Measurements from ENCODE around the gene GPR32. TPM values are rescaled to one million over a fixed set of nuclear protein-coding genes. Genes with fewer than 3 reads are reported as not detected.
"Not testable (repeated sequence)": the region's sequence is repeated elsewhere in the genome, so short reads cannot be mapped to it uniquely, and the experiment has no call there.

The GPR32 gene
- total RNA-seq, 1 donor from 2014 or later: not detected

DNA sequence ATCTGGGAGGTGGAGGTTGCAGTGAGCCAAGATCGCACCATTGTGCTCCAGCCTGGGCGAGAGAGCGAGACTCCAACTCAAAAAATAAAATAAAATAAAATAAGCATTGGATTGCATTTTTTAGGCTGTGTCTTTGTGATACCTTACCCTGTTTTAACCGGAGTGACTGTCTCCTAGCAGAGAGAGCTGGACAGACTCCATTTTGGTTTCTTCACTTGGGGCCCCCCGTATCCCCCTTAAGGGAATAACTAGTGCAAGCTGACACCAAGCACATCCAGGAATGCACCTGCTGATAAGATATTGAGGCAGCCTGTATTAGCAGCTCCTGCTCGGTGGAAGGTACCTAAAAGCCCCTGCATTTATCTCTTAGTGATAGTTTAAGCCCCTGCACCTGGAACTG is 20.8 kb upstream of the GPR32 start:
- no peak for DNase-seq

DNA sequence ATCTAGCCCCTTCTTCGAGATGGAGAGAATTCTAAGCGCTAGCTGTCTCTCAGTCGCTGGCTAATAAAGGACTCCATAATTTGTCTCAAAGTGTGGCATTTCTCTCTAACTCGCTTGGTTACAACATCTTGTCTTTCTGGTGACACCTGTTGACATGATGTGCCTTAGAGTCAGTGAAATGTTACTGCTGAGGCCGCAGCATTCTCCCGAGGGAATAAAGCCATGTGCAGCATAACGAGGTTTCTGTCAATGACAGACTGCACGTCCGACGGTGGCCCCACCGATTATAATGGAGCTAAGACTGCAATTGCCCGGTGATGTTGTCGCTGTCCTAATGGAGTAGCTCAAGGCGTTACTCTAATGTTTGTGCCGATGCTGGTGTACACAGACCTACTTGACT is 20.3 kb upstream of the GPR32 start:
- no peak for DNase-seq

DNA sequence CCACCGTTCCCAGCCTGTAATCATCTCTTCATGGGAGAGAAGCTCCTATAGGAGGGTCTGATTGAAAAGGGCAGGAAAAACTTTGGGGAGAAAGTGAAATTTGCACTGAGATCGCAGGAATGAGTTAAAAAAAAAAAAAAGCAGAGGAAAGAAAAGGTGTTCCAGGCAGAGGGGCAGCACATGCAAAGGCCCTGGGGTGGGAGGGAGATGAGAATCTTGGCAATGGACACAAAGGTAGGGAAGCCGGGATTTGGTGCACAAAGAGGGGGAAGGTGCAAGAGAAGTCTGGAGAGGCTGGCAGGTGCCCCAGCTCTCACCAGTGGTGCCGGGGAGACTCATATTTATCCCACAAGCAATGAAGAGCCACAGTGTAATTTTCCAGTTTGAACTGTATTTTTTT is 16.4 kb upstream of the GPR32 start:
- no peak for DNase-seq

GRCh38 chr19:50756244-50756643 is 14.0 kb upstream of the GPR32 start:
- not testable (repeated sequence) for DNase-seq

GRCh38 chr19:50757624-50758023 is 12.6 kb upstream of the GPR32 start:
- not testable (repeated sequence) for DNase-seq

DNA sequence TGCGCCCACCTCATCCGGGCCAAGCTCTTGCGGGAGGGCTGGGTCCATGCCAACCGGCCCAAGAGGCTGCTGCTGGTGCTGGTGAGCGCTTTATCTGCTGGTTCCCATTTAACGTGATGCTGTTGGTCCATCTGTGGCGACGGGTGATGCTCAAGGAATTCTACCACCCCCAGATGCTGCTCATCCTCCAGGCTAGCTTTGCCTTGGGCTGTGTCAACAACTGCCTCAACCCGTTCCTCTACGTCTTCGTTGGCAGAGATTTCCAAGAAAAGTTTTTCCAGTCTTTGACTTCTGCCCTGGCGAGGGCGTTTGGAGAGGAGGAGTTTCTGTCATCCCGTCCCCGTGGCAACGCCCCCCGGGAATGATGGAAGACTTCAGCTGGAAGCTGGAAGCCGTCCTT is 11.2 kb upstream of the GPR32 start:
- not testable (repeated sequence) for DNase-seq

GRCh38 chr19:50759886-50760285 is 10.4 kb upstream of the GPR32 start:
- DNase-seq: peak; percentile 2

DNA sequence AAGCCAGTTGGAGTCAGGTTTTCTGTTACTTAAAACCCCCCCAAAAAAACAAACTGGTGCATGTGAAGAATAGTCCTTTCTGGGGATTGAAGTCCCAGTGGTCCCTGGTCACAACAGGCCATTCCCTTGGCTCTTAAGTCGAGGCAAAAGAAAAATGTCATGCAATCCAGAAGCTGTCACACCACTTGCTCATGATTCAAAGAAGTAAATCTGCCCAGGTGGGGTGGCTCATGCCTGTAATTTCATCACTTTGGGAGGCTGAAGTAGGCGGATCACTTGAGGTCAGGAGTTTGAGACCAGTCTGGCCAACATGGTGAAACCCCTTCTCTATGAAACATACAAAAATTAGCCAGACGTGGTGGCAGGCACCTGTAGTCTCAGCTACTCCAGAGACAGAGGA is 8.8 kb upstream of the GPR32 start:
- not testable (repeated sequence) for DNase-seq

DNA sequence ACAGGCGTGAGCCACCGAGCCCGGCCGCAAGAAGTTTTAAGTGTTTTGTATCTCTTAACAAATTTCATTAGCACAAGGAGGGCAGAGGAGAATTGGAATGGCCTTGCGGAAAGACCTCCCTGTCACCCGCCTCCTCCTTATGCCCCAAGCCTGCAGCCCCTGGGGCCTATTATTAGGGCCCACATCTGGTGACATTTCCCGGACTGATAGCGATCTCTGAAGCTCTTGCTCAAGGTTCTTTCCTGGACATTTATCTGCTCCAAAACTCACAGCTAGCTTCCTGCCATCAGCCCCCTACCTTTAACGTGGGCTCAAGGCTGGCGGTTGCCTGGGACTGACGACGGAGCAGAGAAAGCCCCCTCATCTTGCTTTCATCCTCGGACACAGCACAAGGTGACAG is 6.7 kb upstream of the GPR32 start:
- DNase-seq: not testable (repeated sequence)

DNA sequence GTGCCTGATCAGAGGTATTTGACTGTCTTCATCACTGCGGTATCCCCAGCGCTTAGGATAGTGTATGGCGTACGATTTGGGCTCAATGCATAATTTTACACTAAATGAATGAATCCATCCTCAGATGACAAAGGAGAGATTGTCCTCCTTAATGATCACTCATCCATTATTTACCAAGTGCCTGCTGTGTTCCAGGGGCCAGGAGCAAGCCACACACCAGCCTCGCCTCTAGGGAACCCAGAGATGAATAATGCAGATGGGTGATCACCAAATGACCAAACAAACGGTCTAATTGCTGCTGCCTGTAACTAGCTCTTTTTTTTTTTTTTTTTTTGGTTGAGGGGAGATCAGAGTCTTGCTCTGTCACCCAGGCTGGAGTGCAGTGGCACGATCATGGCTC is 5.9 kb upstream of the GPR32 start:
- DNase-seq: no peak

- not testable (repeated sequence) for DNase-seq
Measured at GRCh38 chr19:50766746-50767145, 3.5 kb upstream of the GPR32 start.

DNA sequence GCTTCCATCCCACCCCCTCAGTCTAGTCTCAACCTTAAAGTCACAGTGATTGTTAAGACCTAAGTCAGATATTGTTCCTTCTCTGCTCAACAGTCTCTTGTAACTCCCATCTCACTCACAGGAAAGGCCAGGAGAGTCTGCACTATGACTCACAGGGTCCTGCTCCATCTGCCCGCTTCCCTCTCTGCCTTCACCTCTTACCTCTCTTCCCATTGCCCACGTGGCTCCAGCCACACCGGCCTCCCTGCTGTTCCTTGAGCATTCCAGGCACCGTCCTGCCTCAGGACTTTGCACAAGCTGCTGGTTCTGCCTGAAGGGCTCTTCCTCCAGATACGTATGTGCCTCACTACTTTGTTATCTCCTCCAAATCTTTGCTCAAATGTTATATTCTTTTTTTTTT is 3.0 kb upstream of the GPR32 start:
- not testable (repeated sequence) for DNase-seq

DNA sequence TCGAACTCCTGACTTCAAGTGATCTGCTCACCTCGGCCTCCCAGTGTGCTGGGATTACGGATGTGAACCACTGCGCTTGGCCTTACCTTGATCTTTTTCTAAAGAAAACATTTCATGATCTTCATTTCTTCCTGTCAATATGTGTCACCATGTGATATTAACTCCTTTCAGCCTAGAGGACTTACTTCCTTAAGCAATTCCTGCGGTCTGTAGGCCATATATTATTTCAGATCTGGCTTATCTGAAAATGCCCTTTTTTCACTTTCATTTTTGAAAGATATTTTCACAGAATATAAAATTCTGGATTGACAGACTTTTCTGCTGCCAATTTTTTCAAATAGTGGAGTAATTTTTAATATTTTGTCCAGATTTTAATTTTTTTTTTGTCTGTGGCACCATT is 2.0 kb upstream of the GPR32 start:
- DNase-seq: no peak

- no peak for DNase-seq
Measured at GRCh38 chr19:50770888-50771287, 624 bp downstream of the GPR32 start.

DNA sequence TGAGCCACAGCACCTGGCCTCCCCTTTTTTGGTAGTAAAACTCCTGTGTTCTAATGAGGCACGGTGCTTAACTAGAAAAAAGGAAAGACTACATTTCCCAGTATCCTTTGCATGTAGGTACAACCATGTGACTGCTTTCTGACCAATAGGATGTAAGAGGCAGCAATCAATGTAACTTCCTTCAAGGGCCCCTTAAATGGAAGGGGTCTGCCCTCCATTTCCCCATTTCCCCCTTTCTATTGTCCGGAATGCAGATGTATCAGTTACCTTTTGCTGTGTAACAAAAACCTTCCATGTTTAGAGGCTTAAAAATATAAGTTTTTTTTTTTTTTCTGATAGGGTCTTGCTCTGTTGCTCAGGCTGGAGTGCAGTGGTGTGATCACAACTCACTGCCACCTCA is 2.2 kb downstream of the GPR32 start:
- DNase-seq: no peak

DNA sequence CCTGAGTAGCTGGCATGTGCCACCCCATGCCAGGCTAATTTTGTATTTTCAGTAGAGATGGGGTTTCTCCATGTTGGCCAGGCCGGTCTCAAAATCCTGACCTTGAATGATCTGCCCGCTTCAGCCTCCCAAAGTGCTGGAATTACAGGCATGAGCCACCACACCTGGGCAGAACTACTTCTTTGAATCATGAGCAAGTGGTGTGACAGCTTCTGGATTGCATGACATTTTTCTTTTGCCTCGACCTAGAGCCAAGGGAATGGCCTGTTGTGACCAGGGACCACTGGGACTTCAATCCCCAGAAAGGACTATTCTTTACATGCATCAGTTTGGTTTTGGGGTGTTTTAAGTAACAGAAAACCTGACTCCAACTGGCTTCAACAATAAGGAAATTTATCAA is 2.6 kb downstream of the GPR32 start:
- DNase-seq: not testable (repeated sequence)

DNA sequence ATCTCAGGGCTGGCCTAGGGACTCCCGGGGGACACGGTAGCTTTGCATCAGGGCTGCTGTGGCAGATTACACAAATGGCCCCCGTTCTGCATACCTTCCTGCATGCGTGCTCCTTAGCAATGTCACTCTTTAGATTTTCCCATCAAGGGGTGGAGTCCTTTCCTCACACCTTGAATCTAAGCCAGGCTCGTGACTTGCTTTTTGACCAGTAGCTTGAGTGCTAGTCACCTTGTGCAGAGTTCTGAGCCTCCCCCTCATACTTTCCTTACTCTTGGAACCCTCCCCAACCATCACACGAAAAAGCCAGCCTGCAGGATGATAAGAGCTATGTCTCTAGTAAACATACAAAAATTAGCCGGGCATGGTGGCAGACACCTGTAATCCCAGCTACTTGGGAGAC is 3.2 kb downstream of the GPR32 start:
- not testable (repeated sequence) for DNase-seq

DNA sequence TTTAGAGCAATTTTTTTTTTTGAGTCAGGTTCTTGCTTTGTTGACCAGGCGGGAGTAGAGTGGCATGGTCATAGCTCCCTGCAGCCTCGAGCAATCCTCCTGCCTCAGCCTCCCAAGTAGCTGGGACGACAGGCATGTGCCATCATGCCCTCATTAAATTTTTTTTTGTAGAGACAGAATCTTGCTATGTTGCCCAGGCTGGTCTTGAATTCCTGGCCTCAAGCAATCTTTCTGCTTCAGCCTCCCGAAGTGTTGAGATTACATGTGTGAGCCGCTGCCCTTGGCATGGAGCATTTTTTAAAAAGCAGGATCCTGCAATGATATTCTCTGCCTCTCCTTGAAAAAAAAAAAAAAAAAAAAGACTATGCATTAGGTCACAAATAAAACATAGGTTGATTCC is 5.9 kb downstream of the GPR32 start:
- no peak for DNase-seq

- DNase-seq: no peak
Measured at GRCh38 chr19:50777261-50777660, 7.0 kb downstream of the GPR32 start.

DNA sequence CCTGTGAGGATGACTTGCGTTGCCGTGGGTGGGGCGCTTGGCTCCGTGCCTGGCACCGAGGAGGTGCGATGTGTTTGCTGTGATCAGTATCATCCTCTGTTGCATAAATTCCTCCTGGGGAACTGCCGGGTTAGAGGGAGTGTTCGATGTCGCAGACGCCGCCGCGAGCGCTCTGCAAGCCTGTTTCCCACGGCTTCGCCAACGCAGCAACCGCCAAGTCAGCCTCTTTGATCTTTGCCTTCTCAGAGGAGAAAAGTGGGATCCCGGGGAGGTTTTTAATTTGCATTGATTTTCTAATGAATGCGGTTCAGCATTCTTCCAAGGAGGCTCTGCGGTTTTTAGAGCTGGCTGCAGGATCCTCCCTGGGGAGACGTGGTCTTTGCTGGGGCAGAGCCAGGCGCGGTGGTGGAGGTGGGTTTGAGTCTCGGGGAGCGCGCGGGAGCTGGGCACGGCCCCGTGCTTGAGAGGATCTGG is 7.6 kb downstream of the GPR32 start:
- DNase-seq: no peak

DNA sequence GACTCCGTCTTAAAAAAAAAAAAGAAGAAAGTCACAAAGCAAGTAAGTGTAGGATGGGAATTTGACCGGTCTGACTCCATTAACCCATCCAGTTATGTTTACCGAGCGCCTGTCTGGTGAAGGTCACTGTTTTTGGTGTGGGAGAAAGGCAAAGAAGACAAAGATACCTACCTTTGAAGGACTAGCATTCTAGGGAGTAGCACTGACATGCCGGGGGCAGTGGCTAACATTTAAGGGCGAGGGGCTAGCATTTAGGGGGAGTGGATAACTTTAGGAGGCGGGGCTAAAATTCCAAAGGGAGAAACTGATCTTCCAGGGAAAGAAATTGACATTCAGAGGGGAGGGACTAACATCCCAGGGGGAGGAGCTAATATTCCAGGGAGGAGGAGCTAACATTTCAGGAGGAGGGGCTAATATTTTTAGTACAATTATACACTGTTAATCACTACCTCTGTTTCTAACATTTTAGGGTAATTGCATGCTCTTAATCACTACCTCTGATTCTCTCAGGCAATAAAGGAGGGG is 8.7 kb downstream of the GPR32 start:
- no peak for DNase-seq

GRCh38 chr19:50779504-50780457 is 9.5 kb downstream of the GPR32 start:
- DNase-seq: no peak

GRCh38 chr19:50780753-50781435 is 10.6 kb downstream of the GPR32 start:
- DNase-seq: no peak

All from tongue (tissue), 2 donors.